ENCODE results near the gene LMAN2.

DNA sequence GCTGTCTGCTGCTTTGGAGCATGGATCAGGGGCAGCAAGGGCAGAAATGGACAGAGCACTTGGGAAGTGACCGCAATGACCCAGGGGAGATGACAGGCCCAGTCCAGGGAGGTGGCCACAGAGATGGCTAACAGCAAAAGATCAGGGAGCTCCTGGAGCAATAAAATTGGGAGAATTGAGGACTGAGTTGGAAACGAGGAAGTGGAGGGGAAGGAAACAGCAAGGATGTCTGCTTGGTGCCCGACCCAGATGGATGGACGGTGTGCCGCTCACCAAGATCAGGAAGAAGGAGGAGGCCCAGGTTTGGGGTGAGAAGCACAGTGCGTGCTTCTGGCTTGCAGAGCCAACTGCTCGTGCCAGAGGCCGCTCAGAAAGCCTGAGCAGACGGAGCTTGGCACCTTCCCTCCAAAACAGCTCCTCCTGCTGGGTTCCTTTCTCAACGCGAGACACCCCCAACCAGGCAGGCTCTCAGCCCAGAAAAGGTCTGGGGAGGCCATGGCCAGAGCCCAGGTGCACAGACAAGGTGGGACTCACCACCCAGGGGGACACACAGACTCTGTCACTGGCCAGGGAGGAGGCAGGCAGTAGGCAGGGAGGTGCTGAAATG lies 31.1 kb upstream of the LMAN2 start:
- TF ChIP-seq POLR2AphosphoS5 (IDR thresholded peaks at IDR 0.05), result peak in 1 of 3 donors; percentile 23
- TF ChIP-seq, protein P1, sequence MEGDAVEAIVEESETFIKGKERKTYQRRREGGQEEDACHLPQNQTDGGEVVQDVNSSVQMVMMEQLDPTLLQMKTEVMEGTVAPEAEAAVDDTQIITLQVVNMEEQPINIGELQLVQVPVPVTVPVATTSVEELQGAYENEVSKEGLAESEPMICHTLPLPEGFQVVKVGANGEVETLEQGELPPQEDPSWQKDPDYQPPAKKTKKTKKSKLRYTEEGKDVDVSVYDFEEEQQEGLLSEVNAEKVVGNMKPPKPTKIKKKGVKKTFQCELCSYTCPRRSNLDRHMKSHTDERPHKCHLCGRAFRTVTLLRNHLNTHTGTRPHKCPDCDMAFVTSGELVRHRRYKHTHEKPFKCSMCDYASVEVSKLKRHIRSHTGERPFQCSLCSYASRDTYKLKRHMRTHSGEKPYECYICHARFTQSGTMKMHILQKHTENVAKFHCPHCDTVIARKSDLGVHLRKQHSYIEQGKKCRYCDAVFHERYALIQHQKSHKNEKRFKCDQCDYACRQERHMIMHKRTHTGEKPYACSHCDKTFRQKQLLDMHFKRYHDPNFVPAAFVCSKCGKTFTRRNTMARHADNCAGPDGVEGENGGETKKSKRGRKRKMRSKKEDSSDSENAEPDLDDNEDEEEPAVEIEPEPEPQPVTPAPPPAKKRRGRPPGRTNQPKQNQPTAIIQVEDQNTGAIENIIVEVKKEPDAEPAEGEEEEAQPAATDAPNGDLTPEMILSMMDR (IDR thresholded peaks at IDR 0.05), result peak in 5 of 7 experiments; percentile 14 to 54 (median 33)
- TF ChIP-seq POLR2A (IDR thresholded peaks at IDR 0.05), result no peak
- no peak for TF ChIP-seq EP300 (IDR thresholded peaks at IDR 0.05)
